HG02840 (cell line): Measurements from ENCODE around the gene UBXN11.

Source experiments
- ATAC-seq: cut with Tn5 transposase; IDR thresholded peaks from one replicate; pipeline ENCODE4 v1.9.1; 2021; ENCODE audit warnings: mild to moderate bottlenecking, moderate library complexity, moderate number of reproducible peaks; ENCODE audit not compliant: unreplicated experiment, low FRiP score

Gene UBXN11

GRCh38 chr1:26288311-26288941 is 18.0 kb downstream of the UBXN11 start:
- ATAC-seq = no peak

- no peak for ATAC-seq
Observed at GRCh38 chr1:26287811-26288210, 18.6 kb downstream of the UBXN11 start.

- no peak for ATAC-seq
Observed at GRCh38 chr1:26287033-26287711, 19.3 kb downstream of the UBXN11 start.

- no peak for ATAC-seq
Observed at GRCh38 chr1:26286064-26286416, 20.4 kb downstream of the UBXN11 start.

- no peak for ATAC-seq
Observed at GRCh38 chr1:26285366-26286063, 20.9 kb downstream of the UBXN11 start.

GRCh38 chr1:26284597-26285347 is 21.7 kb downstream of the UBXN11 start:
- no peak for ATAC-seq

GRCh38 chr1:26283871-26284596 is 22.4 kb downstream of the UBXN11 start:
- no peak for ATAC-seq

GRCh38 chr1:26283279-26283853 is 23.1 kb downstream of the UBXN11 start:
- no peak for ATAC-seq

- no peak for ATAC-seq
Observed at GRCh38 chr1:26282401-26282918, 24.0 kb downstream of the UBXN11 start.

GRCh38 chr1:26281971-26282370 is 24.5 kb downstream of the UBXN11 start:
- ATAC-seq = no peak

- no peak for ATAC-seq
Observed at GRCh38 chr1:26281091-26281958, 25.1 kb downstream of the UBXN11 start.

- no peak for ATAC-seq
Observed at GRCh38 chr1:26280333-26281042, 25.9 kb downstream of the UBXN11 start.

GRCh38 chr1:26279456-26280332 is 26.7 kb downstream of the UBXN11 start, which contains the start of gene SH3BGRL3:
TSS of gene SH3BGRL3 (plus strand) at chr1:26280086. CDS start at chr1:26280156, 70 bp downstream.
- peak; percentile 55 for ATAC-seq

GRCh38 chr1:26278724-26279455 is 27.5 kb downstream of the UBXN11 start:
- ATAC-seq = no peak

GRCh38 chr1:26278303-26278702 is 28.1 kb downstream of the UBXN11 start:
- ATAC-seq = no peak

- ATAC-seq = no peak
Observed at GRCh38 chr1:26277719-26278118, 28.7 kb downstream of the UBXN11 start.

- no peak for ATAC-seq
Observed at GRCh38 chr1:26277261-26277661, 29.2 kb downstream of the UBXN11 start.
